Amniotic epithelial cell (primary cell): ENCODE results near the gene MT1A.

Source experiments
- DNase-seq: peaks from one replicate; pipeline ENCODE4 v3.0.0-alpha.2; 2010; ENCODE audit warnings: low read depth

The MT1A gene

DNA sequence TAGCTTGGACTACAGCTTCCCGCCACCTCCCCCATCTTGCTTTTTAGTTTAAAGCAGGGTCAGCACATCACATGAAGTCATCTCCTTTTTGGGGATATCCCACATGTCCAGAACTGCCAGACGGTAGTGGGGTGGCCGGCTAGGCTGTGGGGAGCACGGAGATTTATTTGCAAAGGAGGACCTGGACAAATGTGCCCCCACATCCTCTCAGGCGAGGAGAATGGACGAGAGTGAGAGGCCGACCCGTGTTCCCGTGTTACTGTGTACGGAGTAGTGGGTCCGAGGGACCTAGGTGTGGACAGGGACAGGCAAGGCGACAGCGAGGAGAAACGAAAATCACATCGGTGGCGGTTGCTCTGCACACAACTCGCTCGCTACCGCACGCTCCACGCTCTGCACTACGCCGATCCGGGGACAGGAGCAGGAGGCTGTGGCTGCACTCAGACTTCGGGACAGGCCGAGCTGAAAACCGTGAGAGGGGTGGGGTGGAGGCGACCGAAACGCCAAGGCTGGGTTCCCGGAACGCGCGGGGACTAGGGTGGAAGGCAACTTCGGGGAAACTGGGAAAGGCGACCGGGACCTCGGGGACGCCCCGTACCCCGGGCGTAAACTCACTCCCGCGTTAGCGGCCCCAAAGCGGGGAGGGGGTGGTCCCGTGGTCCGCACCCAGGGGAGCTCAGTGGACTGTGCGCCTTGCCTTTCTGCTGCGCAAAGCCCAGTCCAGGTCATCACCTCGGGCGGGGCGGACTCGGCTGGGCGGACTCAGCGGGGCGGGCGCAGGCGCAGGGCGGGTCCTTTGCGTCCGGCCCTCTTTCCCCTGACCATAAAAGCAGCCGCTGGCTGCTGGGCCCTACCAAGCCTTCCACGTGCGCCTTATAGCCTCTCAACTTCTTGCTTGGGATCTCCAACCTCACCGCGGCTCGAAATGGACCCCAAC, at the start of gene MT1A:
Gene MT1A, plus strand, starts transcription at position 853 of the 937 bp plus-strand sequence. Its CDS starts 73 bp downstream, at position 926.
- peak; percentile 54 for DNase-seq

DNA sequence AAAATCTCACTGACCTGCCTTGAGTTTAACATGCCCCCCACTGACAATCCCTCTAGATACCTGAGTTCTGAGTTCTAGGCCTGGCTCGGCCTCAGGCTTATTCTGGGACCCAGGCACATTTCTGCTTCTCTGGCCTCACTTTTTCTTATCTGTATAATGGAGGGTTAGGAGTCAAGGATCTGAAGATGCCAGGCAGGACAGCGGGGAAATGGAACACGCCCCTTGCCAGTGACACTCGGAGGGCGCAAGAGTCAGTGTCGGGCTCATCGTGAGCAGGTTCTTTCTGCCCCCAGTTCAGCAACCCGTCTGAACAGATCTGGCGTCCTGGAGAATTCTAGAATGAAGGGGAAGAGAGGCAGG, 49.7 kb upstream of the MT1A start:
- no peak for DNase-seq

DNA sequence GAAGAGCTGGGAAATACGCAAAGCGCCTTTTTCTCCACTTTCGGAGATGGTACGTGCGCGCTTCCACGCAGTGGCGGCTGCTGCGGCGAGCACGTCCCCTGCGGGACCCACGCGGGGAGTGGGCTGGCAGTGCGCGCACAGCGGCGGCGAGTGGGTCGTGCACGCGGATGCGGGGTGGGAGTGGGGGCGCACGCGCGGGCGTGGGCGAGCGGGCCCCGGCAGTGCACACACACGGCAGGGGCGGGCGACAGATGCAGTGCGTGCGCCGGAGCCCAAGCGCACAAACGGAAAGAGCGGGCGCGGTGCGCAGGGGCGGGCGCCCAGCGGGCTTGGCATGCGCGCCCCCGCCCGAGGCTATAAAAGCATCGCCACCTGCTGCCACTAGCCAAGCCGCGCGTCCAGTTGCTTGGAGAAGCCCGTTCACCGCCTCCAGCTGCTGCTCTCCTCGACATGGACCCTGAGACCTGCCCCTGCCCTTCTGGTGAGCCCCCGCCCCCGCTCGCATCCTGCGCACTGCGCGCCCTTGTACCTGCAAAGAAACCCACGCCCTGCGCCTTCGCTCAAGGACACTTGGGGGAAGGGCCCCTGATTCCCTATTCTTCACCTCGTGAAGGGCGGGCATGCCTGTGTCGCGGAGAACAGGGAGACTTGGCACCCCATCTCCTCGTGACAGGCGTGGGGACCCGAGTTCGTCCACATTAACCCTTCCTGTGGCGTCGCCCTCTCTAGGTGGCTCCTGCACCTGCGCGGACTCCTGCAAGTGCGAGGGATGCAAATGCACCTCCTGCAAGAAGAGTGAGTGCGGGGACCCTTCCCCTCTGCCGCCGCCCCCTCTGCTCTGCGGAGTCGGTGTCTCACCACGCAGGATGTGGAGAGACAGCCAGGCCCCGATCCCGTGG, 49.1 kb upstream of the MT1A start, which contains the start of gene MT3:
Gene MT3, plus strand, starts transcription at position 388 of the 899 bp plus-strand sequence. Its CDS starts 63 bp downstream, at position 451.
- no peak for DNase-seq

DNA sequence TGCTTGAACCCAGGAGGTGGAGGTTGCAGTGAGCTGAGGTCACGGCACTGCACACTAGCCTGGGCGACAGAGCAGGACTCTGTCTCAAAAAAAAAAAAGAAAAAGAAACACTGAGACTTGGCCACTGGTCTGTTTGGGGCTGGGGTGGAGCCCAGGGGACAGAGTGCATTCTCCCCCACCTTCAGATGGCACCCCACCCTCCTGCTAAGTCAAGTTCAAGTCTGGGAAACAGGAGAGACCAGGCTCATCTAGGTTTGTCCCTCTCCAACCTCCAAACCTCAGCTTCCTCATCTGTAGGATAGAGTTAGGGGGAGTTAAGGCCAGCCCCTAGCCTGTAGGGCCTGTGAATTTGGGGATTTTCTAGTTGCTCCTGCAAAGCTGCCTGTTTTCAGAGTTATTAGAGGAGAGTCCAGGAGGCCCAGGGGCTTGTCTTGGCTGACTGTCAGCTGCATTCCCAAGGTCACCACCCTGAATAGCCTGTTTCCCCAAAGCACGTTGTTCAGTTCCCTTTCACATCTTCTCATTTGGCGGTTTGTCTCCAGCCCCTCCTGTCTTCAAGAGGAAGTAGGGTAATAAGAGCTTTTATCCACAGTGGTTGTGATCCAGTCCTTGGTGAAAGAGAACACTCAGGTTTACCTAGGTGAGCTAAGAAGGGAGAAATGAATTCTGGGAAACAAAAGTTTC, 46.9 kb upstream of the MT1A start:
- DNase-seq: peak; percentile 24

- no peak for DNase-seq
Observed at GRCh38 chr16:56593573-56594291, 44.7 kb upstream of the MT1A start.

- DNase-seq: no peak
Observed at GRCh38 chr16:56594292-56594619, 44.2 kb upstream of the MT1A start.

DNA sequence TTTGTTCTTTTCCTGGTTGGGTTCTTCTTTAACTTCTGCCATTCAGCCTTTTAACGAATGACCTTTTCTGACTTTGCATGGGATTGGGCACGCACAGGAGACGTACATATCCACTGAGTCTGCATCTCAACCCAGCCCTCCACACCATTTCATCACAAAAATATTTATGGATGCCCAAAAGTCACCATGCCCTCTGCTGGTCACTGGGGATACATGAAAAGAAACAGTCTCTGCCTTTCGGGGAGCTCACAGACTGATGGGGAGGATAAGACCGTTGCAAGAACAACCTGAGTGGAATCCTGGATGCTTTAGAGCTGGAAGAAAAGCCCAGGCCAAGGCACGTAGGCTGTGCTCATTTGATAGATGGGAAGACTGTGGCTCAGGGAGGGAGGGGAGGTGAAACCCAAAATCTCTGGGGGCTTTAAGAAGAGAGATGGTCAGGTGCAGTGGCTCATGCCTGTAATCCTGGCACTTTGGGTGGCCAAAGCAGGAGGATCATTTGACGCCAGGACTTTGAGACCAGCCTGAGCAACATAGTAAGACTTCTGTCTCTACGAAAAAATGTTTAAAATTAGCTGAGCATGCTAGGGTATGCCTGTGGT, 38.0 kb upstream of the MT1A start:
- DNase-seq: peak; percentile 63

- DNase-seq: no peak
Observed at GRCh38 chr16:56601325-56601724, 37.1 kb upstream of the MT1A start.

- DNase-seq: peak; percentile 18
Observed at GRCh38 chr16:56603589-56603988, 34.9 kb upstream of the MT1A start.

- no peak for DNase-seq
Observed at GRCh38 chr16:56604966-56605365, 33.5 kb upstream of the MT1A start.

GRCh38 chr16:56605475-56605874, 33.0 kb upstream of the MT1A start:
- no peak for DNase-seq

DNA sequence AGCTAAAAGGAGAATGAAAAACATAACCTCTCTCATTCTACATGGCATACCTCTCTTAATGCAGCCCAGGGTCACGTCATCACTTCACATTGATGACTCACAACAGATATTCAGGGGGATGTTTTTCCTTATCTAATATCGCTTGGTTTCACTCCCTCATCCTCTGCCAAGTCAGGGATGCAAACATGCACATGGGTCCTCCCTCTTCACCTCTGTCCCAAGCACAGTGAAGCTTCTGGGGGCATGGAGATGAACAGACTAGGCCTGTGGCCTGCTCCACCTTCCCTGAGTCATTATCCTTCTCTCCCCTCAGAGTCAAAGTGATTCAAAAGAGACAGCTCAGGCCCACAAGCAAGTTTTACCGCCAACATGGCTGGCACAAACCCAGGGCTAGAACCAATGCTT, 32.4 kb upstream of the MT1A start:
- peak; percentile 89 for DNase-seq

DNA sequence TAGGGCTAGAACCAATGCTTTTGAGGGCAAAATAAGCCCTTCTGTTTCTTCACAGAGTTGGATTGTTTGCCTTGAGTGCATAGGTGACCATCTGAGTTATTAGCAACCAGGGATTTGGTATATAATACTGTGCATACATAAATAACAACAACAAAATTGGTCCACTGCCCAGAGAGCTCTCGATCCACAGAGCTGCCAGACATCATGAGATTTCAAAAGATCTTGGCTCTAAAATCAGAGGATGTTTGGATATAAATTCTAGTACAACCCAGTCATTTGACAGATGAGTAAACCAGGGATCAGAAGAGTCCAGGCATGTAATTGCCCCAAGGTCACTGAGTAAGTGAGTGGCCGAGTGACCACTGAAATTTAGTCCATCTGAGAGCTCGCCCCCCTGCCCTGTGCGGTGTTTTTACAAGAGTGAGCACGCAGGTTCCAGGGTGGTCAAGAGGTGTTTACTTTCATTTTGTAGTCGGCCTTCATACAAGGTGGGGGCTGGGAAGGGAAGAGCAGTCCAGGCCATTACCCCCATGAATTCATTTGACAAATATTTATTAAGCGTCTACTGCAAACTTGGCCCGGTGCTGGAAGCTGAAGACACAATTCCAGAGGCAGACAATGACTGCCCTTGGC, 31.9 kb upstream of the MT1A start:
- DNase-seq: peak; percentile 97

- DNase-seq: peak; percentile 100
Observed at GRCh38 chr16:56607109-56607618, 31.3 kb upstream of the MT1A start.

DNA sequence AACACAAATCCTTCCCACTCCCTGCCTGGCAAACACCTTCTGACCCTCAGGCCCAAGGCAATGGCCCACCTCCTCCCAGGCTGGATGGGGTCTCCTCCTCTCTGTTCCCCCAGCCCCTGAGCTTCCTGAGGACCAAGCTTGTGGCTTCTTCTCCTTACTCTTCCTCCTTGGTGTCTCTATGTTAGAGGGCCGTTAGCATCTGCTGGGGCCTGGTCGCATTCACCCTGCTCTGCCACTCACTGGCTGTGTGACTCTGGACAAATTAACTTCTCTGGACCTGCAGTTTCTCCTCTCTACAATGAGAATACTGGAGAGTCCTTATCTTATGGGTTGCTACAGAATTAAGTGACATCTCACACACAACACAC, 30.8 kb upstream of the MT1A start:
- no peak for DNase-seq

- peak; percentile 97 for DNase-seq
Observed at GRCh38 chr16:56608043-56608875, 30.2 kb upstream of the MT1A start, which contains the start of gene MT2A. Gene MT2A (plus strand): TSS chr16:56608584. CDS start chr16:56608656, 72 bp downstream.

DNA sequence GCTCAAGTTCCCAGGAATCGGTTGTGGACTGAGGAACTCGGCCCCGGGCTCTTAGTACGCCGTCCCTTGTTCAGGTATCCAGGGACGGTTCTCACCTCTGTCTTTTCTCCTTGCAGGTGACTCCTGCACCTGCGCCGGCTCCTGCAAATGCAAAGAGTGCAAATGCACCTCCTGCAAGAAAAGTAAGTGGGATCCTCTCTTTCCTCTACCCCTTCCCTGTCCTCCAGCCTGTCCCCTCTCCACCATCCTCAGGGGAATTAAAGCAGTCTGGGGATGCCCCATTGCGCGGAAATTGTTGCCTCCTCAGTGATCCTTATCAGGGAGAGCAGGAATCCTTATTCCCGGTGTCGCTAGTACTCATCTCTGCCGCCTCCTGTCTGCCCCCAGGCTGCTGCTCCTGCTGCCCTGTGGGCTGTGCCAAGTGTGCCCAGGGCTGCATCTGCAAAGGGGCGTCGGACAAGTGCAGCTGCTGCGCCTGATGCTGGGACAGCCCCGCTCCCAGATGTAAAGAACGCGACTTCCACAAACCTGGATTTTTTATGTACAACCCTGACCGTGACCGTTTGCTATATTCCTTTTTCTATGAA, 29.5 kb upstream of the MT1A start:
- DNase-seq: no peak

GRCh38 chr16:56609463-56609921, 29.0 kb upstream of the MT1A start:
- peak; percentile 76 for DNase-seq
